ENCODE measurements around the gene RHOT1. TPM values are rescaled to one million over a fixed set of nuclear protein-coding genes. Genes with fewer than 3 reads are reported as not detected.
"Not testable (repeated sequence)": the region's sequence is repeated elsewhere in the genome, so short reads cannot be mapped to it uniquely, and the experiment has no call there.

Gene RHOT1
- total RNA-seq, 1 experiment from 2014 or later, result 39.2 TPM

DNA sequence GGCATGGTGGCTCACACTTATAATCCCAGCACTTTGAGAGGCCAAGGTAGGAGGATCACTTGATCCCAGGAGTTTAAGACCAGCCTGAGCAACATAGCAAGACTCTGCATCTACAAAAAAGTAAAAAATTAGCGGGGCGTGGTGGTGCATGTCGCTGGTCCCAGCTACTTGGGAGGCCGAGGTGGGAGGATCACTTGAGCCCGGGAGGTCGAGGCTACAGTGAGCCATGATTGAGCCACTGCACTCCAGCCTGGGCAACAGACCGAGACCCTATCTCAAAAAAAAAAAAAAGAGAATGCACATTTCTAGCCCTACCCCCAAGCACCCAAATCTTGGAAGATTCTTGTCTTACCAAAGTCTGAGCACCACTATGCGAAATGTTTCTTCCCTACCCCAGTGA, 15.6 kb upstream of the RHOT1 start:
- DNase-seq (ENCODE audit: low read depth, low spot score) (no peak), ATAC-seq (no peak)
- intact Hi-C loops (cut with micrococcal nuclease; ENCODE audit: unreplicated experiment) (no loop called here), in situ Hi-C loops (cut with HindIII; ENCODE audit: low pct_unique_long_range_greater_than_20kb, low sequenced_read_pairs) (no loop called here)
- peaks cover 24% of the 10 kb centered on the region for H3K4me1 ChIP-seq (ENCODE audit: control insufficient read depth, insufficient read depth, low read length)
- no peaks in the 10 kb centered on the region for H3K27me3 ChIP-seq (ENCODE audit: control insufficient read depth, insufficient read depth, low read length)
- no peaks in the 10 kb centered on the region for H3K36me3 ChIP-seq (ENCODE audit: control insufficient read depth, insufficient read depth, low read length)
- CTCF ChIA-PET, result no interaction called here
- BruUV-seq (replicated peaks), result no TSS peak
- peak overlapping the region; percentile 87 for H3K27ac ChIP-seq (ENCODE audit: low read length)
- peak overlapping the region in 1 of 2 experiments; percentile 78; a peak in 2 of 4 replicates for H3K4me3 ChIP-seq (ENCODE audit: low read depth in 2 of 2, low read length in 2 of 2)
- no peaks in the 10 kb centered on the region for H3K9me3 ChIP-seq (ENCODE audit: control insufficient read depth, insufficient read depth, low read depth, low read length)
- POLR2A ChIA-PET, result no interaction called here
- TF ChIP-seq POLR2AphosphoS5 (IDR thresholded peaks at IDR 0.05; ENCODE audit: low read depth, low read length), result no peak

DNA sequence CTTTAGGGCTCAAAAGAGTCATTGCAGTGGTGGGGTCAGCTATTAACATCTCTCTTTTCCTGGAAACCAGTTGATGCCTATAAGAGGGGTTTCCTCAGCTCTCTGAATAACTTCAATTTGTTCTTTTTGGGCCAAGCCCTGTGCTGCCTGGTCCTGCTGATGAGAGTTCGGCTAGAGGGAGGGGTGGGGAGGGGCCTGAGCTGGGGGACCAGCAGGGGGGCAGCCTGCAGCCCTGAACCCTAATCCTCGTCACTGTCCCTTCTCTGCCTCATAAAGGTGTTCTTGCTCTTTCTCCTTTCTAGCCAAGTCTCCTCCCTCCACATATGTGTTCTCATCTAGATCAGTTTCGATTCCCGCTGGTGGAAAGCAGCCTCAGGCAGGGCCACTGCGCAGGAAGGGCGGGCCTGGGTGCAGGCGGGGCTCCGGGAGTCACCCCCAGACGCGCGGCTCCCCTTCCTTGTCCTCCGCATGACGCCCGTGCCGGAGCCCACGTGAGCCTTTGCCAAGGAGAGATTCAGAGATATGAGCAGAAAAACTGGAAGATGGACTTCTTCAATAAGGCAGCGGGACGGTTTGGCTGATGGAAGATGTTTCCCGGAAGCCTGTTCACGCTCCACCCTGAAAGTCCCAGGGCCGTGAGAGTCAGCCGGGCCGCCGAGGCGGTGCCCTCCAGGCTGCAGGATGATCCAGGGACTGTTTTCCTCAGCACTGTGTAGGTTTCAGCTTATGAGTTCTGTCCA, 15.0 kb upstream of the RHOT1 start:
- BruUV-seq (replicated peaks), result no TSS peak
- Histone ChIP-seq H3K27ac (ENCODE audit: low read length) (peak overlapping the region; percentile 87), H3K36me3 (ENCODE audit: control insufficient read depth, insufficient read depth, low read length) (no peaks in the 10 kb centered on the region), H3K4me1 (ENCODE audit: control insufficient read depth, insufficient read depth, low read length) (peaks cover 24% of the 10 kb centered on the region), H3K9me3 (ENCODE audit: control insufficient read depth, insufficient read depth, low read depth, low read length) (no peaks in the 10 kb centered on the region), H3K4me3 (ENCODE audit: low read depth in 2 of 2, low read length in 2 of 2) (peak overlapping the region; percentile 67 to 78), H3K27me3 (ENCODE audit: control insufficient read depth, insufficient read depth, low read length) (no peaks in the 10 kb centered on the region)
- peak; percentile 63; the same call in 1 of the 2 replicates for TF ChIP-seq POLR2AphosphoS5 (IDR thresholded peaks at IDR 0.05; ENCODE audit: low read depth, low read length)
- TF ChIP-seq, protein P1, sequence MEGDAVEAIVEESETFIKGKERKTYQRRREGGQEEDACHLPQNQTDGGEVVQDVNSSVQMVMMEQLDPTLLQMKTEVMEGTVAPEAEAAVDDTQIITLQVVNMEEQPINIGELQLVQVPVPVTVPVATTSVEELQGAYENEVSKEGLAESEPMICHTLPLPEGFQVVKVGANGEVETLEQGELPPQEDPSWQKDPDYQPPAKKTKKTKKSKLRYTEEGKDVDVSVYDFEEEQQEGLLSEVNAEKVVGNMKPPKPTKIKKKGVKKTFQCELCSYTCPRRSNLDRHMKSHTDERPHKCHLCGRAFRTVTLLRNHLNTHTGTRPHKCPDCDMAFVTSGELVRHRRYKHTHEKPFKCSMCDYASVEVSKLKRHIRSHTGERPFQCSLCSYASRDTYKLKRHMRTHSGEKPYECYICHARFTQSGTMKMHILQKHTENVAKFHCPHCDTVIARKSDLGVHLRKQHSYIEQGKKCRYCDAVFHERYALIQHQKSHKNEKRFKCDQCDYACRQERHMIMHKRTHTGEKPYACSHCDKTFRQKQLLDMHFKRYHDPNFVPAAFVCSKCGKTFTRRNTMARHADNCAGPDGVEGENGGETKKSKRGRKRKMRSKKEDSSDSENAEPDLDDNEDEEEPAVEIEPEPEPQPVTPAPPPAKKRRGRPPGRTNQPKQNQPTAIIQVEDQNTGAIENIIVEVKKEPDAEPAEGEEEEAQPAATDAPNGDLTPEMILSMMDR (IDR thresholded peaks at IDR 0.05), result no peak
- TF ChIP-seq TCF7L2 (IDR thresholded peaks at IDR 0.05; ENCODE audit: low read depth, low read length), result no peak
- ChIA-PET POLR2A (no interaction called here), CTCF (no interaction called here)
- peak; percentile 96 for ATAC-seq
- DNase-seq (ENCODE audit: low read depth, low spot score), result peak; percentile 20
- in situ Hi-C loops (cut with HindIII; ENCODE audit: low pct_unique_long_range_greater_than_20kb, low sequenced_read_pairs) (no loop called here), intact Hi-C loops (cut with micrococcal nuclease; ENCODE audit: unreplicated experiment) (no loop called here)

DNA sequence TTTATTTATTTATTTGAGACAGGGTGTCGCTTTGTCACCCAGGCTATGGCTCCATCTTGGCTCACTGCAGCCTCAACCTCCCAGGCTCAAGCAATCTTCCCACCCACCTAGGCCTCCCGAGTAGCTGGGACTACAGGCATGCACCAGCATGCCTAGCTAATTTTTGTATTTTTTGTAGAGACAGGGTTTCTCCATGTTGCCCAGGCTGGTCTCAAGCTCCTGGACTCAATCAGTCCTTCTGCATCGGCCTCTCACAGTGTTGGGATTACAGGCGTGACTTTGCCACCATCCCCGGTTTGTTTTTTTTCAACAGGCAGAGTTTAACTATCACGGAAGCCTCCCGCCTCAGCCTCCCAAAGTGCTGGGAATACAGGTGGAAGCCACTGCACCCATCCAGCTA, 13.8 kb upstream of the RHOT1 start:
- ATAC-seq; intact Hi-C loops (cut with micrococcal nuclease; ENCODE audit: unreplicated experiment); in situ Hi-C loops (cut with HindIII; ENCODE audit: low pct_unique_long_range_greater_than_20kb, low sequenced_read_pairs); H3K36me3 ChIP-seq (ENCODE audit: control insufficient read depth, insufficient read depth, low read length); BruUV-seq (replicated peaks); H3K27me3 ChIP-seq (ENCODE audit: control insufficient read depth, insufficient read depth, low read length); DNase-seq (ENCODE audit: low read depth, low spot score); H3K9me3 ChIP-seq (ENCODE audit: control insufficient read depth, insufficient read depth, low read depth, low read length): not testable (repeated sequence)
- Histone ChIP-seq H3K4me1 (ENCODE audit: control insufficient read depth, insufficient read depth, low read length) (peaks cover 24% of the 10 kb centered on the region), H3K4me3 (ENCODE audit: low read depth in 2 of 2, low read length in 2 of 2) (peak overlapping the region; percentile 67 to 78), H3K27ac (ENCODE audit: low read length) (peak overlapping the region; percentile 87)
- ChIA-PET POLR2A (interaction anchor here (0.7 kb wide), 1 partner anchor 129 kb away, joined by 4 read pairs; no protein-coding TSS in a partner anchor), CTCF (interaction anchor here (0.6 to 0.7 kb wide), 2 partner anchors 10 to 20 kb away, joined by 3 read pairs; no protein-coding TSS in a partner anchor)

DNA sequence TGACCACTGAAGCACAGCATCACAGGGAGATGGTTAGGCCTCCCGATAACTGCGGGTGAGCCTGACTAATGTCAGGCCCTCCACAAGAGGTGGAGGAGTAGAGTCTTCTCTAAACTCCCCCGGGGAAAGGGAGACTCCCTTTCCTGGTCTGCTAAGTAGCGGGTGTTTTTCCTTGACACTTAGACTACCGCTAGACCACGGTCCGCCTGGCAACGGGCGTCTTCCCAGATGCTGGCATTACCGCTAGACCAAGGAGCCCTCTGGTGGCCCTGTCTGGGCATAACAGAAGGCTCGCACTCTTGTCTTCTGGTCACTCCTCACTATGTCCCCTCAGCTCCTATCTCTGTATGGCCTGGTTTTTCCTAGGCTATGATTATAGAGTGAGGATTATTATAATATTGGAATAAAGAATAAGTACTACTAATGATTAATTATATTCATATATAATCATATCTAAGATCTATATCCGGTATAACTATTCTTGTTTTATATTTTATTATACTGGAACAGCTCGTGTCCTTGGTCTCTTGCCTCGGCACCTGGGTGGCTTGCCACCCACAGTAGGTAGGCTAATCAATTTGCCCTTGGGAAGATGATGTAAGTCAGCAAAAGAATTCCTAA, 6.7 kb upstream of the RHOT1 start:
- CTCF ChIA-PET, result interaction anchor here (1.1 kb wide), 1 partner anchor 128 kb away, joined by 3 read pairs; the partner anchor contains the start of gene LRRC37B
- BruUV-seq (replicated peaks); H3K27ac ChIP-seq (ENCODE audit: low read length); H3K9me3 ChIP-seq (ENCODE audit: control insufficient read depth, insufficient read depth, low read depth, low read length); DNase-seq (ENCODE audit: low read depth, low spot score); in situ Hi-C loops (cut with HindIII; ENCODE audit: low pct_unique_long_range_greater_than_20kb, low sequenced_read_pairs); H3K36me3 ChIP-seq (ENCODE audit: control insufficient read depth, insufficient read depth, low read length); H3K27me3 ChIP-seq (ENCODE audit: control insufficient read depth, insufficient read depth, low read length); H3K4me1 ChIP-seq (ENCODE audit: control insufficient read depth, insufficient read depth, low read length); ATAC-seq; H3K4me3 ChIP-seq (ENCODE audit: low read depth in 2 of 2, low read length in 2 of 2): not testable (repeated sequence)
- intact Hi-C loops (cut with micrococcal nuclease; ENCODE audit: unreplicated experiment), result loop anchor here (5.0 kb wide), 1 partner anchor 128 kb away; the partner anchor contains the start of gene LRRC37B
- POLR2A ChIA-PET, result interaction anchor here (0.6 kb wide), 1 partner anchor 242 kb away, joined by 4 read pairs; no protein-coding TSS in a partner anchor
- TF ChIP-seq, protein P1 (IDR thresholded peaks at IDR 0.05), result peak; percentile 86

Data from Panc1 (cell line).